Pulmonary artery endothelial cell (primary cell): ENCODE data around the gene CDC42EP3. TPM values are rescaled to one million over a fixed set of nuclear protein-coding genes. Genes with fewer than 3 reads are reported as not detected.
A peak's percentile ranks its signal among the peaks of the same experiment; 100 is the strongest.

ENCODE experiments used
- DNase-seq: peaks from one replicate; pipeline ENCODE4 v3.0.0-alpha.2; 2011; ENCODE audit warnings: low read depth, low spot score
- total RNA-seq: library from RNA; depleted of rRNA; stranded (reverse); fragments of >200 nt; gene quantifications from 2 replicates; pipeline ENCODE4 v1.2.3, GENCODE V29; 2014

Gene CDC42EP3
- total RNA-seq, 1 donor from 2014 or later, result 35.3 TPM

GRCh38 chr2:37656512-37657423 is 14.7 kb downstream of the CDC42EP3 start:
- peak; percentile 79 for DNase-seq

GRCh38 chr2:37654932-37655841 is 16.3 kb downstream of the CDC42EP3 start:
- DNase-seq, result no peak

- DNase-seq, result no peak
These were observed 17.0 kb downstream of the CDC42EP3 start for GRCh38 chr2:37654419-37654818.

- DNase-seq, result no peak
These were observed 17.6 kb downstream of the CDC42EP3 start for GRCh38 chr2:37653805-37654378.

GRCh38 chr2:37653093-37653492 is 18.3 kb downstream of the CDC42EP3 start:
- DNase-seq, result no peak

GRCh38 chr2:37652199-37652640 is 19.2 kb downstream of the CDC42EP3 start:
- DNase-seq, result peak; percentile 56

- DNase-seq, result no peak
These were observed 20.8 kb downstream of the CDC42EP3 start for GRCh38 chr2:37650548-37651093.

GRCh38 chr2:37649518-37649917 is 21.9 kb downstream of the CDC42EP3 start:
- DNase-seq, result no peak

GRCh38 chr2:37648331-37649011 is 23.0 kb downstream of the CDC42EP3 start:
- DNase-seq, result peak; percentile 61

- no peak for DNase-seq
These were observed 23.5 kb downstream of the CDC42EP3 start for GRCh38 chr2:37647971-37648330.

GRCh38 chr2:37645836-37646235 is 25.6 kb downstream of the CDC42EP3 start:
- DNase-seq, result no peak

- DNase-seq, result peak; percentile 57
These were observed 26.1 kb downstream of the CDC42EP3 start for GRCh38 chr2:37645362-37645761.

GRCh38 chr2:37644191-37644590 is 27.3 kb downstream of the CDC42EP3 start:
- DNase-seq, result peak; percentile 13

- DNase-seq, result no peak
These were observed 27.7 kb downstream of the CDC42EP3 start for GRCh38 chr2:37643730-37644078.

GRCh38 chr2:37642907-37643729 is 28.3 kb downstream of the CDC42EP3 start:
- no peak for DNase-seq

- no peak for DNase-seq
These were observed 29.8 kb downstream of the CDC42EP3 start for GRCh38 chr2:37641582-37642171.

- no peak for DNase-seq
These were observed 31.8 kb downstream of the CDC42EP3 start for GRCh38 chr2:37639631-37640030.

- no peak for DNase-seq
These were observed 32.5 kb downstream of the CDC42EP3 start for GRCh38 chr2:37638973-37639372.

GRCh38 chr2:37637985-37638384 is 33.5 kb downstream of the CDC42EP3 start:
- no peak for DNase-seq
